Esophagus mucosa (tissue), 1 donor: ENCODE data around the gene CTNNA1. TPM values are rescaled to one million over a fixed set of nuclear protein-coding genes. Genes with fewer than 3 reads are reported as not detected.
A peak's percentile ranks its signal among the peaks of the same experiment; 100 is the strongest.
"Not testable (repeated sequence)": the region's sequence is repeated elsewhere in the genome, so short reads cannot be mapped to it uniquely, and the experiment has no call there.

Experiments used
- ATAC-seq: fragments of 200-7000 bp; cut with Tn5 transposase; one replicate; pipeline ENCODE4 v1.9.1; 2020
- total RNA-seq: library from RNA; stranded (reverse); gene quantifications from one replicate; pipeline ENCODE4 v1.2.4, GENCODE V29; 2023
- donor health status: DM: yes; HTN: yes; CAD: no.

Gene CTNNA1
- total RNA-seq, 1 donor from 2014 or later: 332 TPM

GRCh38 chr5:138761670-138762069 lies 8.4 kb downstream of the CTNNA1 start:
- ATAC-seq: not testable (repeated sequence)

GRCh38 chr5:138762110-138762509 lies 8.9 kb downstream of the CTNNA1 start:
- ATAC-seq: no peak

- no peak for ATAC-seq
Measured at GRCh38 chr5:138763037-138763778, 10.0 kb downstream of the CTNNA1 start.

- ATAC-seq: no peak
Measured at GRCh38 chr5:138770291-138770690, 17.1 kb downstream of the CTNNA1 start.

- ATAC-seq: no peak
Measured at GRCh38 chr5:138770977-138771376, 17.8 kb downstream of the CTNNA1 start.

- ATAC-seq: no peak
Measured at GRCh38 chr5:138772986-138773594, 19.9 kb downstream of the CTNNA1 start.

GRCh38 chr5:138773624-138774023 lies 20.4 kb downstream of the CTNNA1 start:
- ATAC-seq: not testable (repeated sequence)

GRCh38 chr5:138775034-138775433 lies 21.8 kb downstream of the CTNNA1 start:
- ATAC-seq: no peak

- ATAC-seq: no peak
Measured at GRCh38 chr5:138778234-138778633, 25.0 kb downstream of the CTNNA1 start.

GRCh38 chr5:138783976-138784375 lies 30.8 kb downstream of the CTNNA1 start:
- ATAC-seq: no peak

- no peak for ATAC-seq
Measured at GRCh38 chr5:138784590-138784989, 31.4 kb downstream of the CTNNA1 start.

GRCh38 chr5:138789771-138790242 lies 36.6 kb downstream of the CTNNA1 start:
- peak; percentile 39 for ATAC-seq

- ATAC-seq: no peak
Measured at GRCh38 chr5:138790684-138791083, 37.5 kb downstream of the CTNNA1 start.

GRCh38 chr5:138792195-138792790 lies 39.1 kb downstream of the CTNNA1 start:
- ATAC-seq: no peak

- no peak for ATAC-seq
Measured at GRCh38 chr5:138793575-138793974, 40.4 kb downstream of the CTNNA1 start.

GRCh38 chr5:138803285-138803684 lies 50.1 kb downstream of the CTNNA1 start:
- ATAC-seq: no peak

GRCh38 chr5:138803935-138804334 lies 50.7 kb downstream of the CTNNA1 start:
- ATAC-seq: no peak

GRCh38 chr5:138805096-138805495 lies 51.9 kb downstream of the CTNNA1 start:
- ATAC-seq: no peak

- ATAC-seq: no peak
Measured at GRCh38 chr5:138807182-138807581, 54.0 kb downstream of the CTNNA1 start.

- no peak for ATAC-seq
Measured at GRCh38 chr5:138809391-138809790, 56.2 kb downstream of the CTNNA1 start.

- ATAC-seq: not testable (repeated sequence)
Measured at GRCh38 chr5:138810861-138811260, 57.6 kb downstream of the CTNNA1 start.

- no peak for ATAC-seq
Measured at GRCh38 chr5:138815529-138815928, 62.3 kb downstream of the CTNNA1 start.

GRCh38 chr5:138817241-138817640 lies 64.0 kb downstream of the CTNNA1 start:
- no peak for ATAC-seq

GRCh38 chr5:138819081-138819480 lies 65.9 kb downstream of the CTNNA1 start:
- ATAC-seq: peak; percentile 8
